ENCODE data around the gene PROM1.

The PROM1 gene

GRCh38 chr4:16110199-16110598 lies 26.4 kb upstream of the PROM1 start:
- DNase-seq (ENCODE audit: low read depth), result no peak

GRCh38 chr4:16109256-16109655 lies 25.4 kb upstream of the PROM1 start:
- DNase-seq (ENCODE audit: low read depth), result no peak

GRCh38 chr4:16106956-16107355 lies 23.1 kb upstream of the PROM1 start:
- no peak for DNase-seq (ENCODE audit: low read depth)

GRCh38 chr4:16104520-16104919 lies 20.7 kb upstream of the PROM1 start:
- no peak for DNase-seq (ENCODE audit: low read depth)

GRCh38 chr4:16102356-16102755 lies 18.5 kb upstream of the PROM1 start:
- no peak for DNase-seq (ENCODE audit: low read depth)

- no peak for DNase-seq (ENCODE audit: low read depth)
These were observed 17.0 kb upstream of the PROM1 start for GRCh38 chr4:16100833-16101232.

- DNase-seq (ENCODE audit: low read depth), result no peak
These were observed 9.0 kb upstream of the PROM1 start for GRCh38 chr4:16092682-16093319.

- no peak for DNase-seq (ENCODE audit: low read depth)
These were observed 6.4 kb upstream of the PROM1 start for GRCh38 chr4:16090096-16090705.

- DNase-seq (ENCODE audit: low read depth), result no peak
These were observed 5.3 kb upstream of the PROM1 start for GRCh38 chr4:16089156-16089555.

GRCh38 chr4:16088601-16089000 lies 4.8 kb upstream of the PROM1 start:
- no peak for DNase-seq (ENCODE audit: low read depth)

GRCh38 chr4:16085822-16086221 lies 2.0 kb upstream of the PROM1 start:
- DNase-seq (ENCODE audit: low read depth), result no peak

GRCh38 chr4:16082426-16083240 lies 1.2 kb downstream of the PROM1 start:
- no peak for DNase-seq (ENCODE audit: low read depth)

GRCh38 chr4:16082041-16082425 lies 1.8 kb downstream of the PROM1 start:
- no peak for DNase-seq (ENCODE audit: low read depth)

GRCh38 chr4:16079046-16079445 lies 4.8 kb downstream of the PROM1 start:
- DNase-seq (ENCODE audit: low read depth), result no peak

GRCh38 chr4:16078195-16078760 lies 5.5 kb downstream of the PROM1 start:
- no peak for DNase-seq (ENCODE audit: low read depth)

GRCh38 chr4:16077786-16078185 lies 6.0 kb downstream of the PROM1 start:
- no peak for DNase-seq (ENCODE audit: low read depth)

GRCh38 chr4:16075975-16076757 lies 7.7 kb downstream of the PROM1 start:
- DNase-seq (ENCODE audit: low read depth), result no peak

- no peak for DNase-seq (ENCODE audit: low read depth)
These were observed 8.8 kb downstream of the PROM1 start for GRCh38 chr4:16075061-16075460.

- no peak for DNase-seq (ENCODE audit: low read depth)
These were observed 11.7 kb downstream of the PROM1 start for GRCh38 chr4:16072168-16072567.

- no peak for DNase-seq (ENCODE audit: low read depth)
These were observed 13.6 kb downstream of the PROM1 start for GRCh38 chr4:16070203-16070602.

GRCh38 chr4:16067515-16067914 lies 16.3 kb downstream of the PROM1 start:
- no peak for DNase-seq (ENCODE audit: low read depth)

GRCh38 chr4:16066586-16067128 lies 17.2 kb downstream of the PROM1 start:
- DNase-seq (ENCODE audit: low read depth), result no peak
